DND-41 (cell line): ENCODE measurements around the gene KRT24.

Experiments used
- ATAC-seq: fragments of 200-7000 bp; cut with Tn5 transposase; 3 replicates; pipeline ENCODE4 v1.9.1; 2021; ENCODE audit warnings: low read depth; ENCODE audit not compliant: insufficient read depth
- DNase-seq: peaks from one replicate; pipeline ENCODE4 v3.0.0-alpha.2; 2020
- H2AFZ ChIP-seq: 2 replicates; pipeline ENCODE4 v1.6.0; 2012; ENCODE audit warnings: low read depth, low read length
- H3K27ac ChIP-seq: 2 replicates; pipeline ENCODE4 v1.5.1; 2012; ENCODE audit warnings: low read length, inconsistent platforms
- H3K27me3 ChIP-seq: fragments of 200-600 bp; sonication (generic); 2 replicates; pipeline ENCODE4 v1.6.0; 2012; ENCODE audit warnings: low read length, mild to moderate bottlenecking, inconsistent platforms; ENCODE audit not compliant: insufficient read depth, poor library complexity
- H3K36me3 ChIP-seq: 2 replicates; pipeline ENCODE4 v1.5.1; 2012; ENCODE audit warnings: low read length, inconsistent platforms; ENCODE audit not compliant: insufficient read depth
- H3K4me1 ChIP-seq: 2 replicates; pipeline ENCODE4 v1.5.1; 2012; ENCODE audit warnings: mild to moderate bottlenecking, low read length; ENCODE audit not compliant: insufficient read depth
- H3K4me2 ChIP-seq: 2 replicates; pipeline ENCODE4 v1.6.0; 2012; ENCODE audit warnings: mild to moderate bottlenecking, moderate library complexity, low read length, inconsistent platforms; ENCODE audit not compliant: insufficient read depth
- H3K4me3 ChIP-seq, 2 experiments: fragments of 200-600 bp in 1 of 2; shearing (Covaris generic) in 1 of 2; 2 replicates each; pipeline ENCODE4 v1.5.1; 2012 to 2016; ENCODE audit warnings: inconsistent platforms in 2 of 2, low read length in 2 of 2, mild to moderate bottlenecking in 2 of 2, low read depth in 1 of 2, moderate library complexity in 1 of 2
- H3K79me2 ChIP-seq: 2 replicates; pipeline ENCODE4 v1.6.0; 2012; ENCODE audit warnings: low read length, inconsistent platforms; ENCODE audit not compliant: insufficient read depth
- H3K9ac ChIP-seq: 2 replicates; pipeline ENCODE4 v1.6.0; 2012; ENCODE audit warnings: low read depth, mild to moderate bottlenecking, inconsistent platforms, low read length, moderate library complexity
- H3K9me3 ChIP-seq: 2 replicates; pipeline ENCODE4 v1.5.1; 2012; ENCODE audit warnings: low read length, moderate library complexity, mild to moderate bottlenecking, inconsistent platforms; ENCODE audit not compliant: insufficient read depth, severe bottlenecking
- H4K20me1 ChIP-seq: 2 replicates; pipeline ENCODE4 v1.6.0; 2012; ENCODE audit warnings: low read length; ENCODE audit not compliant: insufficient read depth
- EZH2 ChIP-seq: IDR thresholded peaks from 3 replicates; pipeline ENCODE4 v1.6.1; 2012; ENCODE audit warnings: borderline replicate concordance, low read depth, mild to moderate bottlenecking, moderate library complexity, low read length, inconsistent platforms; ENCODE audit not compliant: severe bottlenecking
- TF ChIP-seq, protein P1 (sequence below): IDR thresholded peaks from 2 replicates; pipeline ENCODE4 v1.5.1; 2012; ENCODE audit warnings: borderline replicate concordance, low read length, moderate library complexity, mild to moderate bottlenecking; ENCODE audit not compliant: poor library complexity, severe bottlenecking; ENCODE audit errors: extremely low read depth

KRT24 gene

DNA sequence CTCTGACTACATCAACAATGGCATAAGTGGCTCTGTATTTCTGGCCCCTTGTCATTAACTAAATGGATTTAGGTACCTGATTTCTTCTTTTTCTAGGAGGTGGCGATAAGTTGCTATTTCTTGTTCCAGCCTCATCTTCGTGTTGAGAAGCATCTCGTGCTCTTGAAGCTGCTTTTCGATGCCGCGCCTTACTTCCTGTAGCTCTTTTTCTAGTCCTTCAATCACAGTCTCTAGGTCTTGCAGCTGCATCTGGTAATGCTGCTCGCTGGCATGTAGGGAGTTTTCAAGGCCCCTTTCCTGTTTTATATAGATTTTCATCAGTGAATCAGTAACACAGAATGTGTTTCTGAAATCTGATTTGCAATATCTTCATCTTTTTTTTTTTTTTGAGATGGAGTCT, 43.6 kb downstream of the KRT24 start:
- ATAC-seq (no peak), DNase-seq (no peak)
- no peaks in the 10 kb centered on the region for H4K20me1 ChIP-seq
- H2AFZ ChIP-seq = no peak overlapping the region
- H3K4me3 ChIP-seq = no peak overlapping the region
- TF ChIP-seq, protein P1, sequence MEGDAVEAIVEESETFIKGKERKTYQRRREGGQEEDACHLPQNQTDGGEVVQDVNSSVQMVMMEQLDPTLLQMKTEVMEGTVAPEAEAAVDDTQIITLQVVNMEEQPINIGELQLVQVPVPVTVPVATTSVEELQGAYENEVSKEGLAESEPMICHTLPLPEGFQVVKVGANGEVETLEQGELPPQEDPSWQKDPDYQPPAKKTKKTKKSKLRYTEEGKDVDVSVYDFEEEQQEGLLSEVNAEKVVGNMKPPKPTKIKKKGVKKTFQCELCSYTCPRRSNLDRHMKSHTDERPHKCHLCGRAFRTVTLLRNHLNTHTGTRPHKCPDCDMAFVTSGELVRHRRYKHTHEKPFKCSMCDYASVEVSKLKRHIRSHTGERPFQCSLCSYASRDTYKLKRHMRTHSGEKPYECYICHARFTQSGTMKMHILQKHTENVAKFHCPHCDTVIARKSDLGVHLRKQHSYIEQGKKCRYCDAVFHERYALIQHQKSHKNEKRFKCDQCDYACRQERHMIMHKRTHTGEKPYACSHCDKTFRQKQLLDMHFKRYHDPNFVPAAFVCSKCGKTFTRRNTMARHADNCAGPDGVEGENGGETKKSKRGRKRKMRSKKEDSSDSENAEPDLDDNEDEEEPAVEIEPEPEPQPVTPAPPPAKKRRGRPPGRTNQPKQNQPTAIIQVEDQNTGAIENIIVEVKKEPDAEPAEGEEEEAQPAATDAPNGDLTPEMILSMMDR = no peak
- TF ChIP-seq EZH2 = no peak
- no peaks in the 10 kb centered on the region for H3K4me1 ChIP-seq
- H3K27me3 ChIP-seq = peaks cover 20% of the 10 kb centered on the region
- H3K9ac ChIP-seq = no peak overlapping the region
- H3K36me3 ChIP-seq = no peaks in the 10 kb centered on the region
- no peak overlapping the region for H3K4me2 ChIP-seq
- H3K27ac ChIP-seq = no peak overlapping the region
- no peaks in the 10 kb centered on the region for H3K79me2 ChIP-seq
- no peaks in the 10 kb centered on the region for H3K9me3 ChIP-seq

DNA sequence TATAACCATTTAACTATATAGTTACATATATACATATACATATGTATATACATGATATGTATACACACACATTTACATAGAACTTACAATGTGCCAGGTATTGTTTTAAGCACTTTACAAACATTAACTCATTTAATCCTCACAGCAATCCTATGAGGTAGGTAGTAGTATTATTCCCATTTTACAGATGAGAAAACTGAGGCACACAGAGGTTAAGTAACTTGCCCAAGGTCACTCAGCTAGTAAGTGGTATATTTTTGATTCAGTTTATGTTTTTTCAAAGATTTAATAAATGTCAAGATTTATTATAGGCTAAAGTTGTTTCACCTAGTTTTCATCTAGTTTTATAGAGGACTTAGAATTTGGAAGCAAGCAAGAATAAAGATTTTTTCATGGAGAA, 45.2 kb downstream of the KRT24 start:
- no peaks in the 10 kb centered on the region for H4K20me1 ChIP-seq
- ATAC-seq = no peak
- H3K4me2 ChIP-seq = no peak overlapping the region
- no peaks in the 10 kb centered on the region for H3K79me2 ChIP-seq
- H3K4me3 ChIP-seq = no peak overlapping the region
- no peak overlapping the region for H3K9ac ChIP-seq
- no peaks in the 10 kb centered on the region for H3K4me1 ChIP-seq
- no peaks in the 10 kb centered on the region for H3K36me3 ChIP-seq
- H2AFZ ChIP-seq = no peak overlapping the region
- H3K27me3 ChIP-seq = peaks cover 13% of the 10 kb centered on the region
- H3K9me3 ChIP-seq = no peaks in the 10 kb centered on the region
- TF ChIP-seq EZH2 = no peak
- TF ChIP-seq, protein P1 = no peak
- no peak for DNase-seq
- no peak overlapping the region for H3K27ac ChIP-seq

DNA sequence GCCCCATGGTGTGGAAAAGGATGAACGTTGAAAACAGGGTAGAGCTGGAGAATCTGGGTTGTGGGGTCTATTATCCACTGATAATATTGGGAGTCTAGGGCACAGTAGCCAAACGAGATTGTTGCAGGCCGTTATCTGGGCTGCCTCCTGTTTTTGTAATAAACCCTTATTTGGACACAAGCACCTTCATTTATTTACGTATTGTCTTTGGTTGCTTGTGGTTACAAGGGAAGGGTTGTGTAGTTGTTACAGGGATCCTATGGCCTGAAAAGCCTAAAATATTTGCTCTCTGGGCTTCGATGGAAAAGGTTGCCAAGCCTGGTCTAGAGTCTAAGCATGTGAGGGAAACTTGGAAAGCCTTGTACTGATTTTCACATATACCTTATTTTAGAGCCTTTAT, 51.6 kb downstream of the KRT24 start:
- peaks cover 5% of the 10 kb centered on the region; the same call in 1 of the 2 replicates for H3K36me3 ChIP-seq
- H2AFZ ChIP-seq = no peak overlapping the region
- no peak overlapping the region for H3K9ac ChIP-seq
- H3K9me3 ChIP-seq = no peaks in the 10 kb centered on the region
- DNase-seq (no peak), ATAC-seq (no peak)
- H3K27me3 ChIP-seq = peaks cover 3% of the 10 kb centered on the region
- H3K79me2 ChIP-seq = peaks cover 21% of the 10 kb centered on the region
- no peak overlapping the region for H3K4me2 ChIP-seq
- H3K27ac ChIP-seq = no peak overlapping the region
- H3K4me3 ChIP-seq = no peak overlapping the region
- peaks cover 10% of the 10 kb centered on the region for H3K4me1 ChIP-seq
- TF ChIP-seq, protein P1 = no peak
- TF ChIP-seq EZH2 = no peak
- no peaks in the 10 kb centered on the region for H4K20me1 ChIP-seq
